Osteocyte (in vitro differentiated cells): ENCODE results near the gene MTF2. TPM values are rescaled to one million over a fixed set of nuclear protein-coding genes. Genes with fewer than 3 reads are reported as not detected.

Experiments
- DNase-seq: peaks from one replicate; pipeline ENCODE4 v3.0.0; 2021; ENCODE audit warnings: mixed read lengths; ENCODE audit not compliant: unreplicated experiment; ENCODE audit errors: extremely low spot score
- H3K27ac Mint-ChIP-seq: one replicate; pipeline ENCODE4 v1.8.0; 2021; ENCODE audit warnings: mild to moderate bottlenecking, mixed read lengths; ENCODE audit not compliant: unreplicated experiment
- H3K27me3 Mint-ChIP-seq: one replicate; pipeline ENCODE4 v1.8.0; 2021; ENCODE audit warnings: mixed read lengths; ENCODE audit not compliant: unreplicated experiment
- H3K36me3 Mint-ChIP-seq: one replicate; pipeline ENCODE4 v1.8.0; 2021; ENCODE audit warnings: mixed read lengths; ENCODE audit not compliant: unreplicated experiment
- H3K4me1 Mint-ChIP-seq: one replicate; pipeline ENCODE4 v1.8.0; 2021; ENCODE audit warnings: mixed read lengths; ENCODE audit not compliant: unreplicated experiment
- H3K4me3 Mint-ChIP-seq: one replicate; pipeline ENCODE4 v1.8.0; 2021; ENCODE audit warnings: mild to moderate bottlenecking, moderate library complexity, mixed read lengths; ENCODE audit not compliant: unreplicated experiment
- H3K9me3 Mint-ChIP-seq: one replicate; pipeline ENCODE4 v1.8.0; 2021; ENCODE audit warnings: mixed read lengths; ENCODE audit not compliant: unreplicated experiment
- CTCF ChIP-seq: fragments of 200-600 bp; sonication (generic); IDR thresholded peaks from 2 replicates; pipeline ENCODE4 v1.5.0; 2021; ENCODE audit warnings: antibody characterized with exemption, mild to moderate bottlenecking, moderate library complexity
- total RNA-seq: library from RNA; stranded (reverse); gene quantifications from 2 replicates; pipeline ENCODE4 v1.2.1, GENCODE V29; 2021

Gene MTF2
- total RNA-seq, 1 donor from 2014 or later = 24.9 TPM

GRCh38 chr1:93186667-93187066 is 107.6 kb downstream of the MTF2 start:
- H3K9me3 Mint-ChIP-seq = no peaks in the 10 kb centered on the region
- peaks cover 2% of the 10 kb centered on the region for H3K36me3 Mint-ChIP-seq
- H3K4me1 Mint-ChIP-seq = peaks cover 2% of the 10 kb centered on the region
- TF ChIP-seq CTCF = no peak
- no peak for DNase-seq
- no peaks in the 10 kb centered on the region for H3K27me3 Mint-ChIP-seq
- H3K27ac Mint-ChIP-seq = no peak overlapping the region
- no peak overlapping the region for H3K4me3 Mint-ChIP-seq

Other genes with a start within 250 kb of the MTF2 start
- gene RPL5, start 247.2 kb upstream of the MTF2 start, total RNA-seq = 870 and 883 TPM in 2 replicates
- 6.3 and 6.7 TPM in 2 replicates for gene DIPK1A, start 117.8 kb upstream of the MTF2 start, total RNA-seq
- gene TMED5, start 101.1 kb downstream of the MTF2 start, total RNA-seq = 27.1 and 31.5 TPM in 2 replicates
- gene CCDC18, start 101.4 kb downstream of the MTF2 start, total RNA-seq = 5.5 and 6.9 TPM in 2 replicates